NCI-H2196 treated with DMSO at 0.1 percent for 48 hours (cell line): ENCODE measurements around the gene NUDT13.
A peak's percentile ranks its signal among the peaks of the same experiment; 100 is the strongest.

ENCODE experiments used
- DNase-seq: peaks from one replicate; lab custom pipeline; 2025; ENCODE audit not compliant: unreplicated experiment; lab: John Stamatoyannopoulos, UW

Gene NUDT13

DNA sequence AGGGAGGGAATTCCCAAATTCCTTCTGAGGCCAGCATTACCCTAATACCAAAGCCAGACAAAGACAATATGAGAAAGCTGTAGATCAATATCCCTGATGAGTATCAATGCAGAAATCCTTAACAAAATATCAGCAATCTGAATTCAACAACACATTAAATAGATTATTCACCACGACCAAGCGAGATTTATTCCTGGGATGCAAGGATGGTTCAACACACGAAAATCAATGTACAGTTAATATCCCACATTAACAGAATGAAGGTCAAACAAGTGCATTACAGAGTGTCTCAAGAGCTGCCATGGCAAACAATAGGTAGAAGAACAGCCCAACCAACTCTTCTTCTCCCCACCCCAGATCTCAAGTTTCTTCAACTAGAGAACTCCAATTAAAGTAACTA lies 51.4 kb downstream of the NUDT13 start:
- DNase-seq: no peak

DNA sequence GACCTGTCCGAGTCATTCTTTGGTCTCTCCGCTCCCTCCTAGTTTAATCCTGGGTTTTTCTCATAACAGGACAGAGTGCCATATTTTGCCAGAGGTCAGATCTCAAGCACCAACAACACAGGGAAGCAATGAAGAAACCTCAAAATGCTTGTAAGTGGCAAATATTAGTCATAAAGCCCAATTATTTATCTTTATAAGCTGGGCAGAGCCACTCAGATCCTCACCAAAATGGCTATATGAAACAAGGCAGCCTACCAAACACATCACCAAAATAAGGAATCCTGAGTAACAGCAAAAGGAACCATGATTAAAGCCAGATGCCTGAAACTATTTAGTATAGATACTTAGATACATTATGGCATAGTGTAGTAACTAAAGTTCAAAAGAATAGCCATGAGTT lies 52.8 kb downstream of the NUDT13 start:
- no peak for DNase-seq

DNA sequence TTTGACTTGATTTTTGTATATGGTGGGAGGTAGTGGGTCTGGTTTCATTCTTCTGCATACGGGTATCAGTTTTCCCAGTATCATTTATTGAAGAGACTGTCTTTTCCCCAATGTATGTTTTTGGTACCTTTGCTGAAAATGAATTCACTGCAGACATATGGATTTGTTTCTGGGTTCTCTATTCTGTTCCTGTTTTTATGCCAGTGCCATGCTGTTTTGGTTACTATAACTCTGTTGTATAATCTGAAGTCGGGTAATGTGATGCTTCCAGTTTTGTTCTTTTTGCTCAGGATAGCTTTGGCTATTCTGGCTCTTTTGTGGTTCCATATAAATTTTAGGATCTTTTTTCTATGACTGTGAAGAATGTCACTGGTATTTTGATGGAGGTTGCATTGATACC lies 56.7 kb downstream of the NUDT13 start:
- no peak for DNase-seq

DNA sequence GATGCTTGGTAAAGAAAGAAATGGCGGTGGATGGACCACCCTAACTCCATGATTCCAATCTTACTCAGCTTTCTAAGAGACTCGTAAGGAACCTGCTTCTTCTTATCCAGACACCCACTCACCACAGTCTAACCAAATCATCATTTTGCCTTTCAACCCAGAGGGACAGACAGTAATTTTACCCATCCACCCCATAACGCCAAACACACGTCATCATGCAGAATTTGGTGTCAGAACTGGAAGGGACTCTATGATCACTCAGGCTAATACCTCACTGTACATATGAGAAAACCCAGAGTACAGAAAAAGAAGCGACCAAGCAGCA lies 57.2 kb downstream of the NUDT13 start:
- DNase-seq: no peak

DNA sequence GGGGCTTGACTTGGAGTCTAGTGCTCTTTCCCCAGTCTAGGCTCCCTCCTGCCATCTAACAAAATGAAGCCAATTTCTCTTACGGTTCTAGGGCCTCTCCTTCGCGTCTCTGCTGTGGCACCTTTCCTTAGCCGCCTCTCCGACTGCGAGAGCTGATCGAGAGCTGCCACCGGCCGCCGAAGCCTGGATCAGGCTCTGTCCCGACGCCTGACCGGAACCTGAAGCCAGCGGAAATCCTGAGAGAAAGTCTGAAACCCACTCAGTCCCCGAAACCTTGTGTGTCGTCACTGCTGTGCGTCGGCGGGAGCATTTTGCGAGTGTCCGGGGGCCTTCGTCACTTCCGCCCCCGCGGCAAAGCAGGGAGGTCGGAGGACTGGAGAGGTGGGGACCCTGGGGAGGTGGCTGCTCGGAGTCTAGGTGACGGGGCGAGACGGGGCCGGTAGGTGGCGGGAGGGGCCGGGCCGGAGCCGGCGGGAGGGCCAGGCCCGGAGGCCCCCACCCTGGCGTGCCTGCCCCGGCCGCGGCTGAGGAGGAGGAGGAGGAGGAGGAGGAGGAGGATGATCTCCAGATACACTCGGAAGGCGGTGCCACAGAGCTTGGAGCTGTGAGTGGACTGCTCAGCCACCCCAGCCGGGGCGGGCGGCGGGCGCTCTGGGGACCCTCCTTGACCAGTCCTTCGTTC lies 57.7 kb downstream of the NUDT13 start, which contains the start of the genes ECD and FAM149B1:
Gene ECD, minus strand, starts transcription at position 226 of the 682 bp plus-strand sequence. CDS start 4,071 bp downstream, outside the sequence.
Gene FAM149B1, plus strand, starts transcription at position 337 of the 682 bp plus-strand sequence. Its CDS starts 221 bp downstream, at position 558.
- peak; percentile 53 for DNase-seq

DNA sequence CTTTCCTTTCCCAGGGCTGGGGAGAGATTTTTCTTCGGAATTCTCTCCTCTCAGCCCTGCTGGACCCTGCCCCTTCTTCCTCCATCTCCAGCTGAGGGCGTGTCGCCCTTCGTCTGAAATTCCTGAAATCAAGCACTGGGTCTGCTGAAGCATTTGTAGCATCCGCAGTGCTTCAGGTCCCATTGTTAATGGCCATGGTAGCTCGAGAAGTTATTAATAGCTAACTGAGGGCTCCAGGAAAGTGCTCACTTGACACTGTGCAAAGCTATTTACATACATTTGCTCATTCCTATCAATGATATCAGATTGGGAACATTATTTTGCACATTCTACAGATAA lies 58.2 kb downstream of the NUDT13 start:
- no peak for DNase-seq

DNA sequence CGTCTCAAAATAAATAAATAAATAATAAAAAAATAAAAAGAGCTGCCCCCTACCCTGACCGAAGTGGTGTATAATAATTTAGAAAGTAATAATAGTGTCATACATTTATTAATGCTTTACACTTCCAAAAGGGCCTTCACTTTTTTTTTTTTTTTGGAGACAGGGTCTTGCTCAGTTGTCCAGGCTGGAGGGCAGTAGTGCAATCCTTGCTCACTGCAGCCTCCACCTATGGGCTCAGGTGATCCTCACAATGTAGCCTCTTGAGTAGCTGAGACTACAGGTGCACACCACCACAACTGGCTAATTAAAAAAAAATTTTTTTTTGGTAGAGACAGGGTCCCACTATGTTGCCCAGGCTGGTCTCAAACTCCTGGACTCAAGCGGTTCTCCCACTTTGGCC lies 59.1 kb downstream of the NUDT13 start:
- no peak for DNase-seq

DNA sequence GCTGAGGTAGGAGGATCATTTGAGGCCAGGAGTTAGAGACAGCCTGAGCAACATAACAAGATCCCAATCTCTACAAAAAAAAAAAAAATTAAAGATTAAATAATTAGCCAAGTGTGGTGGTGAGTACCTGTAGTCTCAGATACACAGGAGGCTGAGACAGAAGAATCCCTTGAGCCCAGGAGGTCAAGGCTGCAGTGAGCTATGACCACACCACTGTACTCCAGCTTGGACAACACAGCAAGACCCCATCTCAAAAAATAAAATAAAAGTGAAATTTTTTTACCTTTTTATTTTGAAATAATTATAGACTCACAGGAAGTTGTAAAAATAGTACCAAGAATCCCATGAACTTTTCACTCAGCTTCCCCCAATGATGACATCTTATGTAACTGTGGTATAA lies 62.6 kb downstream of the NUDT13 start:
- no peak for DNase-seq

DNA sequence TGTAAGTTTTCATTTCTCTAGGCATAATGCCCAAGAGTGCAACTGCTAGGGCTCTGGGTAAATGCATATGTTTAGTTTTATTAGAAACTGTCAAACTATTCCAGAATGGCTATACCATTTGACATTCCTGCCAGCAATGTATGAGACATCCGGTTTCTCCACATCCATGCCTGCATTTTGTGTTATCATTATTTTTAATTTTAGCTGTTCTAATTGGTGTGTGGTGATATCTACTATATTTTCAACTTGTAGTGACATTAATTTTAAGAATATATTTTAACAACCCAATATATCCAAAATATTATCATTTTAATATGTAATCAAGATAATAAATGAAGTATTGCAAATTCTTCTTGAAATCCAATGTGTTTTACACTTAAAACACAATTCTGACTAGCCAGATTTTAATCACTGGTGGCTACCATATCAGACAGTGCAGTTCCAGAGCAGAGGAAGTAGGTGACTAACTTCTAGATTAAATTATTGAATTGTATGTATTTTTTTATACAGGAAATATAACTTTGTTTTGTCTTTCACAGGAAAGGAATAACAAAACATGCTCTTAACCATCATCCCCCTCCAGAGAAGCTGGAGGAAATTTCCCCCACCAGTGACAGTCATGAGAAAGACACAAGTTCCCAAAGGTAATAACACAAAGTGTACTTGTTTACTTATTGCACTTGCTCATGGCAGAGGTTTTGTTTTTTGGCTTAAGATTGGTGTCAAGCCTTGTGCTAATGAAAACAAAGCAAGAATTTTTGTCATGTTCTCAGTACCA lies 64.1 kb downstream of the NUDT13 start:
- no peak for DNase-seq
